LHCN-M2 (cell line): ENCODE results near the gene AKR1C3. TPM values are rescaled to one million over a fixed set of nuclear protein-coding genes. Genes with fewer than 3 reads are reported as not detected.
A peak's percentile ranks its signal among the peaks of the same experiment; 100 is the strongest.
"Not testable (repeated sequence)": the region's sequence is repeated elsewhere in the genome, so short reads cannot be mapped to it uniquely, and the experiment has no call there.

Experiments
- DNase-seq: peaks from one replicate; pipeline ENCODE4 v3.0.0-alpha.2; 2012; ENCODE audit warnings: low read depth
- polyA plus RNA-seq: library from polyadenylated mRNA; unstranded; fragments of >200 nt; gene quantifications from one replicate; pipeline ENCODE4 v1.2.1, GENCODE V29; 2012; ENCODE audit warnings: missing spikeins
- total RNA-seq: library from RNA; depleted of rRNA; stranded (reverse); fragments of >200 nt; gene quantifications from 2 replicates; pipeline ENCODE4 v1.2.3, GENCODE V29; 2014; rRNA removed

Gene AKR1C3
- total RNA-seq, result 25.7 and 33.5 TPM in 2 replicates
- polyA plus RNA-seq, result 36.2 TPM

- peak; percentile 83 for DNase-seq
Measured at GRCh38 chr10:5094265-5095205, at the start of gene AKR1C3. Gene AKR1C3, plus strand, starts transcription at chr10:5094414. Its CDS starts 31 bp downstream, at chr10:5094445.

GRCh38 chr10:5045095-5045494, 49.1 kb upstream of the AKR1C3 start:
- DNase-seq, result no peak

GRCh38 chr10:5046410-5046809, 47.8 kb upstream of the AKR1C3 start:
- no peak for DNase-seq

GRCh38 chr10:5047055-5047454, 47.2 kb upstream of the AKR1C3 start:
- not testable (repeated sequence) for DNase-seq

GRCh38 chr10:5047912-5048628, 46.1 kb upstream of the AKR1C3 start:
- peak; percentile 64 for DNase-seq

- not testable (repeated sequence) for DNase-seq
Measured at GRCh38 chr10:5052951-5053500, 41.2 kb upstream of the AKR1C3 start.

GRCh38 chr10:5054831-5055230, 39.4 kb upstream of the AKR1C3 start:
- DNase-seq, result not testable (repeated sequence)

GRCh38 chr10:5059267-5059666, 34.9 kb upstream of the AKR1C3 start:
- DNase-seq, result not testable (repeated sequence)

GRCh38 chr10:5060791-5061190, 33.4 kb upstream of the AKR1C3 start:
- DNase-seq, result not testable (repeated sequence)

- DNase-seq, result no peak
Measured at GRCh38 chr10:5064656-5065055, 29.6 kb upstream of the AKR1C3 start.

GRCh38 chr10:5068274-5068984, 25.8 kb upstream of the AKR1C3 start:
- no peak for DNase-seq

GRCh38 chr10:5070648-5071410, 23.4 kb upstream of the AKR1C3 start:
- DNase-seq, result no peak

GRCh38 chr10:5071411-5072198, 22.6 kb upstream of the AKR1C3 start:
- DNase-seq, result peak; percentile 85

GRCh38 chr10:5073659-5074058, 20.6 kb upstream of the AKR1C3 start:
- DNase-seq, result no peak

GRCh38 chr10:5076615-5077014, 17.6 kb upstream of the AKR1C3 start:
- no peak for DNase-seq

- DNase-seq, result no peak
Measured at GRCh38 chr10:5078547-5079180, 15.6 kb upstream of the AKR1C3 start.

- no peak for DNase-seq
Measured at GRCh38 chr10:5079306-5079830, 14.8 kb upstream of the AKR1C3 start.

GRCh38 chr10:5079836-5080235, 14.4 kb upstream of the AKR1C3 start:
- DNase-seq, result no peak

GRCh38 chr10:5081091-5081490, 13.1 kb upstream of the AKR1C3 start:
- DNase-seq, result no peak
